NB4 (cell line): ENCODE results near the gene PPME1.
"Not testable (repeated sequence)": the region's sequence is repeated elsewhere in the genome, so short reads cannot be mapped to it uniquely, and the experiment has no call there.

ENCODE experiments used
- DNase-seq: peaks from one replicate; pipeline ENCODE4 v3.0.0; 2010; ENCODE audit warnings: low read depth
- H3K4me3 ChIP-seq: one replicate; pipeline ENCODE4 v1.5.1; 2011; ENCODE audit warnings: mild to moderate bottlenecking, low read depth, low read length, moderate library complexity
- CTCF ChIP-seq: IDR thresholded peaks from one replicate; pipeline ENCODE4 v1.5.1; 2012; ENCODE audit warnings: low read depth, low read length
- MAX ChIP-seq: IDR thresholded peaks from 2 replicates; pipeline ENCODE4 v1.6.1; 2011; ENCODE audit warnings: low read depth, low read length
- MYC ChIP-seq: IDR thresholded peaks from 2 replicates; pipeline ENCODE4 v1.6.1; 2011; ENCODE audit warnings: low read depth, low read length
- POLR2A ChIP-seq: IDR thresholded peaks from 2 replicates; pipeline ENCODE4 v1.6.1; 2011; ENCODE audit warnings: mild to moderate bottlenecking; ENCODE audit not compliant: insufficient read length; ENCODE audit errors: extremely low read depth

Gene PPME1

GRCh38 chr11:74134661-74135060 lies 36.4 kb upstream of the PPME1 start:
- TF ChIP-seq CTCF: no peak
- no peak for TF ChIP-seq MAX
- DNase-seq: no peak
- no peak overlapping the region for H3K4me3 ChIP-seq

GRCh38 chr11:74135127-74135840 lies 35.8 kb upstream of the PPME1 start:
- no peak for DNase-seq
- H3K4me3 ChIP-seq: no peak overlapping the region
- TF ChIP-seq CTCF (no peak), POLR2A (no peak), MYC (no peak), MAX (no peak)

GRCh38 chr11:74138021-74138420 lies 33.1 kb upstream of the PPME1 start:
- DNase-seq: no peak
- no peak for TF ChIP-seq MAX
- TF ChIP-seq CTCF: no peak
- TF ChIP-seq MYC: no peak
- H3K4me3 ChIP-seq: no peak overlapping the region

GRCh38 chr11:74138572-74138971 lies 32.5 kb upstream of the PPME1 start:
- no peak overlapping the region for H3K4me3 ChIP-seq
- DNase-seq: no peak
- no peak for TF ChIP-seq MAX
- no peak for TF ChIP-seq POLR2A
- TF ChIP-seq CTCF: no peak
- no peak for TF ChIP-seq MYC

- H3K4me3 ChIP-seq: no peak overlapping the region
- no peak for TF ChIP-seq MAX
- TF ChIP-seq POLR2A: no peak
- TF ChIP-seq CTCF: no peak
- TF ChIP-seq MYC: no peak
- no peak for DNase-seq
Measured at GRCh38 chr11:74139151-74139918, 31.8 kb upstream of the PPME1 start.

- not testable (repeated sequence) for DNase-seq, H3K4me3 ChIP-seq
Measured at GRCh38 chr11:74139919-74140431, 31.1 kb upstream of the PPME1 start.
